Type B pancreatic cell (in vitro differentiated cells): Measurements from ENCODE around the gene DAB2IP. TPM values are rescaled to one million over a fixed set of nuclear protein-coding genes. Genes with fewer than 3 reads are reported as not detected.

Source experiments
- DNase-seq: peaks from one replicate; pipeline ENCODE4 v3.0.0; 2021; ENCODE audit warnings: mixed read lengths; ENCODE audit not compliant: unreplicated experiment; ENCODE audit errors: extremely low spot score
- H3K27ac Mint-ChIP-seq: 2 replicates; pipeline ENCODE4 v1.8.0; 2021; ENCODE audit warnings: mild to moderate bottlenecking, mixed read lengths
- H3K27me3 Mint-ChIP-seq: 2 replicates; pipeline ENCODE4 v1.8.0; 2021; ENCODE audit warnings: mixed read lengths
- H3K36me3 Mint-ChIP-seq: 2 replicates; pipeline ENCODE4 v1.8.0; 2021; ENCODE audit warnings: mixed read lengths
- H3K4me1 Mint-ChIP-seq: one replicate; pipeline ENCODE4 v1.8.0; 2021; ENCODE audit warnings: mixed read lengths; ENCODE audit not compliant: unreplicated experiment
- H3K4me3 Mint-ChIP-seq: 2 replicates; pipeline ENCODE4 v1.8.0; 2021; ENCODE audit warnings: mild to moderate bottlenecking, mixed read lengths
- H3K9me3 Mint-ChIP-seq: 2 replicates; pipeline ENCODE4 v1.8.0; 2021; ENCODE audit warnings: mixed read lengths
- CTCF ChIP-seq: fragments of 200-600 bp; sonication (generic); conservative IDR thresholded peaks from 2 replicates; pipeline ENCODE4 v1.5.0; 2021; ENCODE audit warnings: antibody characterized with exemption, mild to moderate bottlenecking
- total RNA-seq: library from RNA; stranded (reverse); gene quantifications from 2 replicates; pipeline ENCODE4 v1.2.1, GENCODE V29; 2021; ENCODE audit warnings: low replicate concordance

DAB2IP gene
- total RNA-seq, 1 donor from 2014 or later, result 57.2 TPM

- no peak for DNase-seq
- Mint-ChIP-seq H3K27me3 (no peaks in the 10 kb centered on the region), H3K27ac (no peak overlapping the region), H3K9me3 (no peaks in the 10 kb centered on the region), H3K36me3 (peaks cover 32% of the 10 kb centered on the region), H3K4me3 (no peak overlapping the region), H3K4me1 (no peaks in the 10 kb centered on the region)
- no peak for TF ChIP-seq CTCF
Measured at GRCh38 chr9:121771418-121771817, 120.0 kb downstream of the DAB2IP start.

- Mint-ChIP-seq H3K4me1 (no peaks in the 10 kb centered on the region), H3K27me3 (no peaks in the 10 kb centered on the region), H3K9me3 (no peaks in the 10 kb centered on the region), H3K36me3 (peaks cover 33% of the 10 kb centered on the region), H3K27ac (no peak overlapping the region), H3K4me3 (no peak overlapping the region)
- DNase-seq, result no peak
- no peak for TF ChIP-seq CTCF
Measured at GRCh38 chr9:121771851-121772599, 120.6 kb downstream of the DAB2IP start.

GRCh38 chr9:121772600-121773285 lies 121.3 kb downstream of the DAB2IP start:
- DNase-seq, result no peak
- Mint-ChIP-seq H3K4me1 (no peaks in the 10 kb centered on the region), H3K9me3 (no peaks in the 10 kb centered on the region), H3K4me3 (no peak overlapping the region), H3K27me3 (no peaks in the 10 kb centered on the region), H3K36me3 (peaks cover 33% of the 10 kb centered on the region), H3K27ac (no peak overlapping the region)
- no peak for TF ChIP-seq CTCF

- no peak overlapping the region for H3K27ac Mint-ChIP-seq
- TF ChIP-seq CTCF, result no peak
- no peaks in the 10 kb centered on the region for H3K9me3 Mint-ChIP-seq
- no peaks in the 10 kb centered on the region for H3K4me1 Mint-ChIP-seq
- no peaks in the 10 kb centered on the region for H3K27me3 Mint-ChIP-seq
- H3K36me3 Mint-ChIP-seq, result peaks cover 37% of the 10 kb centered on the region
- DNase-seq, result no peak
- no peak overlapping the region for H3K4me3 Mint-ChIP-seq
Measured at GRCh38 chr9:121773286-121773953, 122.0 kb downstream of the DAB2IP start.

- Mint-ChIP-seq H3K9me3 (no peaks in the 10 kb centered on the region), H3K27me3 (no peaks in the 10 kb centered on the region), H3K4me3 (no peak overlapping the region), H3K36me3 (peaks cover 41% of the 10 kb centered on the region), H3K4me1 (peaks cover 2% of the 10 kb centered on the region), H3K27ac (no peak overlapping the region)
- no peak for DNase-seq
- TF ChIP-seq CTCF, result no peak
Measured at GRCh38 chr9:121773954-121774714, 122.7 kb downstream of the DAB2IP start.
